Measurements from ENCODE around the gene HEPACAM2. TPM values are rescaled to one million over a fixed set of nuclear protein-coding genes. Genes with fewer than 3 reads are reported as not detected.
A peak's percentile ranks its signal among the peaks of the same experiment; 100 is the strongest.

The HEPACAM2 gene
- total RNA-seq, 1 experiment from 2014 or later, result not detected

- DNase-seq (ENCODE audit: low read depth), result no peak
Observed at GRCh38 chr7:93202594-93203250, 23.5 kb downstream of the HEPACAM2 start.

- no peak for DNase-seq (ENCODE audit: low read depth)
Observed at GRCh38 chr7:93198472-93198871, 27.8 kb downstream of the HEPACAM2 start.

GRCh38 chr7:93196336-93196735, 29.9 kb downstream of the HEPACAM2 start:
- no peak for DNase-seq (ENCODE audit: low read depth)

- peak; percentile 51 for DNase-seq (ENCODE audit: low read depth)
Observed at GRCh38 chr7:93194386-93194785, 31.9 kb downstream of the HEPACAM2 start.

DNA sequence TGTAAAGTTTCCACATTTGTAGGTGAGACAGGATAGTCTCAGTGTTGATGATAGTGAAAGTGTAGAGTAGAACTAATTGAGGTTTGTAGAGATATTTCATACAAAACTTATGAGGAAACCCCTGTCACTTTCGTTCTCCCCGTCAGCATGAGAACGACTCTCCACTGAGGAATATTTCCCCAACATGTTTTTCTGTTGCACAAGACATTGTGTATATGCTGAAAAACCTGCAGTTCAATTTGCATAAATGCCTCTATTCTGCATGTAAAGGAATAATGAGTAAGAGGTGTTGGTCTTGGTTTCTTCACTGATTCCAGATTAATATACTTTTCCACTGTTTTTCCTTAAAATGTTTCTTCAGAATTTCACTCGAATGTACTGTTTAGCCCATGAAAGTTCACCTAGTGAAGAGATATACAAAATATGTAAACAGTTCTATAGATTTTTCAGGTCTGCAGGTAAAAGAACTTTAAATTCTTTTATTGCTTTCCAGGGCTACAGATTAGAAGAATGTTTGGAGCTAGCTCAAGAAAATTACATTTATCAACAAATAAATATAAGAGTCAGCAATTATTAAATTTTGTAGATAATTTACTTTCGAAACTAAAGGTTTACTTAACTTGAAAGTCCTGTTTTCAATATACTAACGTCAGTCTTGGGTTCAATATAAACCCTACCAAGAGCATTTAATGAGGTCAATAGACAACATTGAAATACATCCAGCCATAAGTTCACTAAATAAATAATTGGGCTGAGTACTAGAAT, 37.2 kb downstream of the HEPACAM2 start:
- DNase-seq (ENCODE audit: low read depth), result no peak

DNA sequence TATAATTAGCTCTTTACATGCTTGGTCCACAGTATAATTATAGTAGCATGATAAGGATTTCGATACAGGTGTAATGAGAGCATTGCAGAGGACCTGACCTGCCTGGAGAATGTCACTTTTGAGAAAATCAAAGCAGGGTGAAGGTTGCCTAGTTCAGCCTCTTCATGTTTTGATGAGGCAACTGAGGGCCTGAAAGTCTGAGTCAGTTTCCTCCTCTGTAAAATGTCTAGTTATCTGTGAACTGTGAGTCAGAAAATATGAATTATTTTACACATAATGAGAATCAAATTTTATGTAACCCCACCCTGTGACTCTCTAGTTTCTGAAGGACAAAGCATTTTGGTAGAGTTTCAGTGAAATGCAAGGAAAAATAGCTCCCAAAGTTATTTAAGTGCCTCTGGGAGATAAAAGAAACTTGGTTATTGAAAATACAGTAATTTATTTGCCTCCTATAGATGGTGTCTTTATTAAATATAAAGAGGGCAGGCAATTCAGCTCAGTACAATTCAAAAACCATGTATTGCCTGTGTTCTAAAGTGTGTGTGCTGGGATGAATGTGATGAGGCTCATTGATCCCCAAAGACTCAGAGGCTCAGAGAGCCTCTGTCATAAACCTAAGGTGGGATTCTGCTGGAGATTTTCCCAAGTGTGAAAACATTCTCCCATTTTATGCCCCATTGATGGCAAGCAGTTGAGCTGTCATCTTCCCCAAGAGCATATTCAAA, 40.8 kb downstream of the HEPACAM2 start:
- peak; percentile 3 for DNase-seq (ENCODE audit: low read depth)

DNA sequence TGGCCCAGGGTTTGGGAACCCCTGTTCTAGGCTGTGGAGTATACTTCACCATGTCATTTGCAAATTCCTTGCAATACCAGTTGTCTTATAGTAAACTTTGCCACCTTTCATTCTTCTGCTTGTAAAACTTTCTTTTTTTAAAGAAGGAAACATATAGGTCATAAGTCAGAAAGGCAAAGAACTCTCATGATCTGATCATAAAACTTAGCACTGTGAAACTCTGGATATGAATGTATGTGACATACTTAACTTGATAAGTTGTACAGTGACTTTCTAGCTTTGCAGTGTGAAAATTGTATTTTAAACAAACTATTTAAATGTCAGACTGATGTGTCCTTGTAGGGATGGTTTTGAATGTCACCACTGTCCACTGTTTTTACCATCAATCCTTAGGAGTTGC, 47.1 kb downstream of the HEPACAM2 start:
- no peak for DNase-seq (ENCODE audit: low read depth)

DNA sequence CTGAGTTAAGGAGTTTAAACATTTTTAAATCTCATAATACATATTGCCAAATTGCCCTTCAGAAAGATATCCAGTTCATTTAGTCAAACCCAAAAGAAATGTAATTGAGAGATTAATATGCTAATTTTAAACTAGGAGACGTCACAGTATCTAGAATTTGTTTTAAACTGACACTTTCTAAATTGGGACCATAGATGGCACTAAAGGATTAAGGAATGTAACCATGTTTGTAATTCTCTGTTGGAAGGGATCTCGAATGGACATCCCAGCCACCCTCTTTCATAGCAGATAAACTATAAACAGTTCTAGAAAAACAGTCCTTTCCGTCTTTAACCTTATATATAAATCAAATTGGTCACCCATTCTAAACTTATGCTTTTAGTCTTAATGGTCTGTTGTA, 48.1 kb downstream of the HEPACAM2 start:
- DNase-seq (ENCODE audit: low read depth), result peak; percentile 5

- DNase-seq (ENCODE audit: low read depth), result no peak
Observed at GRCh38 chr7:93176992-93177580, 49.2 kb downstream of the HEPACAM2 start.

DNA sequence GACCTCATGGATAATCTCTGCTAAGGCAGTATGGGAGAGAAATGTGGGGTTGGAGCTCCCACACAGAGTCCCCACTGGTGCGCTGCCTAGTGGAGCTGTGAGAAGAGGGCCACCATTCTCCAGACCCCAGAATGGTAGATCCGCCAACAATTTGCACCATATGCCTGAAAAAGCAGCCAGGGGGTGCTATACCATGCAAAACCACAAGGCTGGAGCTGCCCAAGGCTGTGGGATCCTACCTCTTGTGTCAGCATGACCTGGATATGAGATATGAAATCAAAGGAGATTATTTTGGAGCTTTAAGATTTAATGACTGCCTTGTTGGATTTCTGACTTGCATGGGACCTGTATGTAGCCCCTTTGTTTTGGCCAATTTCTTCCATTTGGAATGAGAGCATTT, 51.0 kb downstream of the HEPACAM2 start:
- DNase-seq (ENCODE audit: low read depth), result no peak

GRCh38 chr7:93172683-93173082, 53.6 kb downstream of the HEPACAM2 start:
- DNase-seq (ENCODE audit: low read depth), result no peak

DNA sequence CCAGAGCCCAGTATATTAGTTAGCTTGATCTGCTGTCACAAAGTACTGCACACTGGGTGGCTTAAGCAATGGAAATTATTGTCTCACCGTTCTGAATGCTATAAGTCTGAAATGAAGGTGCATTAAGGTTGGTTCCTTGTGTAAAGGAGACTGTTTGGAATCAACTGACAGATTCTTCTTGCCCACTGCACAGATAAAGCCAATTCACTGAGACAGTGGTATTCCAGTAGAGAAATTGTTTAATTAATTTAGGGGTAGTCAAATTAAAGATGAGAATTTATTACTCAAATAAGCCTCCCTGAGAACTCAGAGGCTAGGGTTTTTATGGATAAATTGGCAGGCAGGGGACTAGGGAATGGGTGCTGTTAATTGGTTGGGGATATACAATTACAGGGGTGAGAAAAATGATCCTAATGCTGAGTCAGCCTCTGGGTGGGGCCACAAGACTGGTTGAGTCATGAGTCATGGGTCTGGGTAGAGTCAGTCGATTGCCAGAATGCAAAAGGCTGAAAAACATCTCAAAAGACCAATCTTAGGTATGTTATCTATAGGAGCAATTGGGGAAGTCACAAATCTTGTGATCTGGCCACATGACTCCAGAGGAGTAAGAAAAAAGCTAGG, 54.6 kb downstream of the HEPACAM2 start:
- no peak for DNase-seq (ENCODE audit: low read depth)

GRCh38 chr7:93165447-93165846, 60.8 kb downstream of the HEPACAM2 start:
- DNase-seq (ENCODE audit: low read depth), result no peak

DNA sequence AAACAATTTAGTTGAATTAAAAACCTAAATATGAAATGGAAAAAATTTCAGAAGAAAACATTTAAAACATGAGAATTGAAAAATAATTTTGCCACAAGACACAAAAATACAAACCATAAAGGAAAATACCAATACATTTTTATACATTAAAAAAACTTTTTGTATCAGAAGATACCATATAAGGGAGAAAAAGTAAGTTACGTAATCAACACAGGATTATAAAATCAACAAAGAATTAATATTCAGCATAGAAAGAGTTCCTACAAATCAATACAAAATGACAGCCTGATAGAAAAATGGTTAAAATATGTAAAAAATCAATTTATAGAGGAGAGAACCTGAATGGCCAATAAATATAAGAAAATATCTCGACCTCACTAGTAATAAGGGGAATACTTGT, 61.5 kb downstream of the HEPACAM2 start:
- DNase-seq (ENCODE audit: low read depth), result no peak

DNA sequence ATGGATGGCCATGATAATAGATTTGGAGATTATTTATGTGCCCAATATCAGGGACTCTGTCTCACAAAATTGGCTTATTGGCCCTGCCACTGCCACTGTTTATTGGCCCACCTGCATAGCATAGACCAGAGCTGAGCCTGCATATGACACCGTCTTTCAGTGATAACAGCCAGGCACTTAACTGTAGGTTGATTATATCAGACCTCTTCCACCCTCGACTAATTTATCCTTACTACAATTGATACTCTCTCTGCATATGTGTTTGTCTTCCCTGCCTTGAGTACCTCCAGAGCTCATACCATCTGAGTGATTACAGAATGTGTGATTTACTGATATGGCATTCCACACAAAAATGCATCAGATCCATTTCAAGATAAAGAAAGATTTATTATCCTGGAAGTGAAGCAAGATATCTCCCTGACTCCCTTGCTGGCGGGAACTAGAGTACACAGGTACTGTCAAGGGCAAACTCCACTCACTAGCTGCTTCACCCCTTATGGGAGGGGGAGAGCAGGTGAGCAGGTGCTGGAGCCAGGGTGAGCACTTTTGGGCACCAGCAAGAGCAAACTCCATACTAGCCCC, 65.0 kb downstream of the HEPACAM2 start:
- no peak for DNase-seq (ENCODE audit: low read depth)

- DNase-seq (ENCODE audit: low read depth), result no peak
Observed at GRCh38 chr7:93160410-93160809, 65.9 kb downstream of the HEPACAM2 start.

DNA sequence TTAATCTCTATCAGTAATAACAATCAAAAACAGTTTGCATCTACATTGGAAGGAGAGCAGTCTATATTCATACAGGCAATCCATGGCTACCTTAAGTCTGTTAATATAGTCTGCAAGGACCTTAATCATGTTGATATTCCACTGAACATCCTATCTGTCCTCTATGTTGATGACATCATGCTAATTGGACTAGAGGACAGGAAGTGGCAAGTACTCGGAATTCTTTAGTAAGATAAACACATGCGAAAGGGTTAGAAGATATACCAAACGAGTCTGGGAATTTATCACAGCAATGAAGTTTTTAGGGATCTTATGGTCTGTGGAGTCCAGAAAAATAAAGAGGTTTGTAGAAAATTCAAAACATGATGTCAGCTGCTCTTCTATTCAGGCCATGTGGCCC, 66.8 kb downstream of the HEPACAM2 start:
- no peak for DNase-seq (ENCODE audit: low read depth)

GRCh38 chr7:93156884-93157283, 69.4 kb downstream of the HEPACAM2 start:
- DNase-seq (ENCODE audit: low read depth), result peak; percentile 33

- DNase-seq (ENCODE audit: low read depth), result peak; percentile 32
Observed at GRCh38 chr7:93150200-93150835, 76.0 kb downstream of the HEPACAM2 start.

DNA sequence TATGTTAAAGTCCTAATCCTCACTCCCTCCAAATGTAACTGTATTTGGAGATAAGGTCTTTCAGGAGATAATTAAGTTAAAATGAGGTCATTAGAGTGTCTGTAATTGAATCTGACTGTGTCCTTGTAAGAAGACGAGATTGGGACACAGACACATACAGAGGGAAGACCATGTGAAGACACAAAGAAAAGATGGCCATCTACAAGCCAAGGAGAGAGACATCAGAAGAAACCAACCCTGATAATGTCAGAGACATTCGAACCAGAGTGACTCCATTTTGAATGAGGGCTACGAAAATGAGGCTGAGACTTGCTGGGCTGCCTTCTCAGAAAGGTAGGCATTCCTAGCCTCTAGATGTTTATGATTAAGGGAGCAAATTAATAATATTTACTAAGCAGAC, 77.5 kb downstream of the HEPACAM2 start:
- no peak for DNase-seq (ENCODE audit: low read depth)

DNA sequence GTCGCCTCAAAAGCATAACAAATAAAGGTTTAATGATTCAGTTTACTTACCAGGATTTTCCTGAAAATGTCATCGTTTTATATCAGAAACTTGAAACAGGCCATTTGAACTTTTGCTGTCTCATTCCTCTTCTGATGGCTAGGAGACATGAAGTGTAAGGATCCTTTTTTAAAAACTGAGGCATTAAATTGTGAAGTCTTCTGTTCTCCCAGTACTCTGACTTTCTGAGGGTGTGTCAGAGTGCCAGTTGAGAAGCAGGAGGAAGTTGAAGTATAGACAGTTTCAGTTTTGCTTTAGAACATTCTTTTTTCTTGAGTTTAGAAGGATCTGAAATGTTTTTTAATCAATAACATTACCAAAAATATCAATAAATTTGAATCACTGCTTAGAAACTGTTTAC, 78.1 kb downstream of the HEPACAM2 start, which contains the start of gene SAMD9L:
Gene SAMD9L, minus strand, starts transcription at position 242 of the 400 bp plus-strand sequence. CDS start 12,414 bp downstream, outside the sequence.
- peak; percentile 22 for DNase-seq (ENCODE audit: low read depth)
